HFF-Myc (cell line): ENCODE data around the gene TMEM42.
"Not testable (repeated sequence)": the region's sequence is repeated elsewhere in the genome, so short reads cannot be mapped to it uniquely, and the experiment has no call there.

Source experiments
- DNase-seq: peaks from one replicate; pipeline ENCODE4 v3.0.0-alpha.2; 2011; ENCODE audit warnings: low read depth; ENCODE audit errors: extremely low read depth
- H3K4me3 ChIP-seq: replicated peaks from 2 replicates; pipeline ENCODE4 v1.5.1; 2011; ENCODE audit warnings: low read depth, mild to moderate bottlenecking, control low read depth, low read length
- CTCF ChIP-seq: IDR thresholded peaks from 2 replicates; pipeline ENCODE4 v1.5.1; 2012; ENCODE audit warnings: mild to moderate bottlenecking, low read depth, low read length, control low read depth; ENCODE audit errors: missing control alignments

Gene TMEM42

DNA sequence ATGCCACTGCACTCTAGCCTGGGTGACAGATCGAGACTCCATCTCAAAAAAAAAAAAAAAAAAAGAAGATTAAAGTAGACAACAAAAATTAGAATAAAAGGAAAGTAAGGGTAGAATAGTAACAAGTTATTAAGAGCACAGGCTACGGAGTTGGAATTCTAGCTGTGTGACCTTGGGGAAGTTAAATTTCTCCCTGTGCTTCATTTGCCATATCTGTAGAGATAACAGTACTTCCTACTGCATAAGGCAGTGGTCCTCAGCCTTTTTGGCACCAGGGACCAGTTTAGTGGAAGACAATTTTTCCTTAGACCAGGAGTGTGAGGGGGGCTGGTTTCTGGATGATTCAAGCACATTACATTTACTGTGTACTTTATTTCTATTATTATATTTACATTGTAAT, 28.7 kb upstream of the TMEM42 start:
- H3K4me3 ChIP-seq = no peak overlapping the region
- DNase-seq = no peak
- TF ChIP-seq CTCF = no peak

- DNase-seq = no peak
- TF ChIP-seq CTCF = no peak
Observed at GRCh38 chr3:44833394-44833793, 28.3 kb upstream of the TMEM42 start.

DNA sequence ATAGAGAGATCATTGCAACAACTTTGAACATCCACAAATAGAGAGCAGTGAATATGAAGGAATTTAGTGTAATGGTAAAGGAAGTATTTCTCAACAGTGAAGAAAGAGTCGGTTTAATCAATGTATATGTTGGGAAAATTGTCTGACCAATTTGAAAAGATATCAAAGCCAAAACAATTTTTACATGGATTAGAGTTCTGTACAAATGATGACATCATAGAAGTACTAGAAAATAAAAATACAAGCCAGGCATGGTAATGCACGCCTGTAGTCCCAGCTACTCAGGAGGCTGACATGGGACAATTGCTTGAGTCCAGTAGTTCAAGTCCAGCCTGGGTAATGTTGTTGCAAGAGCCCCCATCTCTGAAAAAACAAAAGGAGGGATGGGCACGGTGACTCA, 26.0 kb upstream of the TMEM42 start:
- no peak for DNase-seq

More at GRCh38 chr3:44833394-44833793, 28.3 kb upstream of the TMEM42 start:
- H3K4me3 ChIP-seq = no peak overlapping the region

DNA sequence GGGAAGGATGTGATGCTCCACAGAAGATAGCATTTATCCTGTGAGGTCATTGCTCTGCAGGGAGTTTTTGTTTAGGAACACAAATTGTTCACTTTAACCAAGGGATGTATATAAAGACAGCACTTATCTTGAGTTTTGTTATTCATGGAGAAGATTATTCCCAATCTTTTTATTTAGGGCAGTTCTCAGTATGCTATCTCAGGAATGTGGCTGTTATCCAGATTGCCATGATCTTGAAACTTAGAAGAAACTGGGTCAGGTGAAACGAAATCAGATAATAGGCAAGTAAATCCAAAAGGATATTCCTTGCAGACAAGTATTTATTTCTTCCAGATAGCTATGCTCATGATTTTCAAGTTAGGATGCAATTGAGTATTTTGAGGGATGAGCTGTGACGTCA, 19.3 kb upstream of the TMEM42 start:
- DNase-seq = no peak
- H3K4me3 ChIP-seq = no peak overlapping the region
- TF ChIP-seq CTCF = no peak

More for the DNA sequence above, 26.0 kb upstream of the TMEM42 start:
- TF ChIP-seq CTCF = no peak
- no peak overlapping the region for H3K4me3 ChIP-seq

DNA sequence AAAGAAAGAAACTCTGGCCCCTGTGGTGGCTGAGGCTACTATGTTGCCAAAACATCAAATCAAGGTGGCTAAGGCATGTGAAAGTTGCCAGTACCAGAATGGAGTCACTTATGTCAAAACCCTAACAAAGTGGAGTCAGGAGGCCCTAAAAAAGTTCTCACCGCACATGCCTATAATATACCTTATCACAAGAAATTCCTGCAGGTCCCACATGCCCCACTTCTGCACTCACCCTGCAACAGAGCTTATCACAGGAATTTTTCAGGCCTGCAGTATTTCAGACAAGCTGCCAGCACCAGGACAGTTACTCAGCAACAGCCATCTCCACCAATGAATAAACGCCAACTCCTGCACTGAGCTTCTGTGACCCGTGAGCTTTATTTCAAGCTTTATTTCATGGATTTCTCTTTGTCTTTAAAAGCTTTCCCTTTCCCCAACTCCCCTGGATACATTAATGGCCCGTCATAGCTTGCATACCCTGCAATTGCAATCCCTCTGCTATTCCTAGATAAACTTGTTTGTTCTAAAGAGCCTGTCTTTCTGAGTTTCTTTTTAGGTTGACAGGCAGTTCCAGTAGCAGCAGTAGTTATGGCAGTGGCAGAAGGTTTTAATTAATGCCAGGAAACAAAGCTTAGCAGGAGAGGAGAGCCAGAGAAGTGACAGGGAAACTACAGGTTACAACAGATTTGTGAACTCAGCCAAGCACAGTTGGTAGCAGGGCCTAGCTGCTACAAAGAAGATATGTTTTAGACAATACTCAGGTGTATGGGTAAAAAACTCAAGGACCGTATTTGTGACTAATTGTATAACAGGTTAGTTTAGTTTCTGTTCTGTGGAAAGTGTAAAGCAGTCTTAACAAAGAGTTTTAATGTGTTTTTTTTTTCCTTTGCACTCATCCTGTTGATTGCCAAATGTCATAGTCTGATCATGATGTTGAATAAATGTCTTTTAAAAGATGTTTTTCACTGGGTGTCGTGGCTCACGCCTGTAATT, 15.9 kb upstream of the TMEM42 start:
- TF ChIP-seq CTCF = no peak
- H3K4me3 ChIP-seq = no peak overlapping the region
- no peak for DNase-seq

- DNase-seq = no peak
- no peak for TF ChIP-seq CTCF
- H3K4me3 ChIP-seq = no peak overlapping the region
Observed at GRCh38 chr3:44848634-44849033, 13.1 kb upstream of the TMEM42 start.

DNA sequence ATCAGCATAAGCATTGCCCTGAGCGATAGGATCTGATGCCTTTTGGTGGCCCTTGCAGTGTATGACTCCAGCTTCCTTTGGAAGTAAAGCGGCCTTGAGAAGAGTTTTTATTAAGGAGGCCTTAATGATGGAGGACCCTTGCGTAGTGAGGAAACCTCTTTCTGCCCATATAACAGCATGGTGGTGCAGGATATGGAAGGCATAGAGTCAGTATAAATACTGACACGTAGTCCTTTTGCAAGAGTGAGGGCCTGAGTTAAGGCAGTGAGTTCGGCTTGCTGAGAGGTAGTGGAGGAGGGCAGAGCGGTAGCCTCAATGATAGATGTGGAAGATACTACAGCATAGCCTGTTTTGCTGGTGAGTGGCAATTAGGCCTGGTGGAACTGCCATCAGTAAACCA, 5.0 kb upstream of the TMEM42 start:
- DNase-seq, H3K4me3 ChIP-seq: not testable (repeated sequence)
